ENCODE measurements around the gene ANTXR1. TPM values are rescaled to one million over a fixed set of nuclear protein-coding genes. Genes with fewer than 3 reads are reported as not detected.

The ANTXR1 gene
- total RNA-seq, 1 donor from 2014 or later = 61.1 TPM

DNA sequence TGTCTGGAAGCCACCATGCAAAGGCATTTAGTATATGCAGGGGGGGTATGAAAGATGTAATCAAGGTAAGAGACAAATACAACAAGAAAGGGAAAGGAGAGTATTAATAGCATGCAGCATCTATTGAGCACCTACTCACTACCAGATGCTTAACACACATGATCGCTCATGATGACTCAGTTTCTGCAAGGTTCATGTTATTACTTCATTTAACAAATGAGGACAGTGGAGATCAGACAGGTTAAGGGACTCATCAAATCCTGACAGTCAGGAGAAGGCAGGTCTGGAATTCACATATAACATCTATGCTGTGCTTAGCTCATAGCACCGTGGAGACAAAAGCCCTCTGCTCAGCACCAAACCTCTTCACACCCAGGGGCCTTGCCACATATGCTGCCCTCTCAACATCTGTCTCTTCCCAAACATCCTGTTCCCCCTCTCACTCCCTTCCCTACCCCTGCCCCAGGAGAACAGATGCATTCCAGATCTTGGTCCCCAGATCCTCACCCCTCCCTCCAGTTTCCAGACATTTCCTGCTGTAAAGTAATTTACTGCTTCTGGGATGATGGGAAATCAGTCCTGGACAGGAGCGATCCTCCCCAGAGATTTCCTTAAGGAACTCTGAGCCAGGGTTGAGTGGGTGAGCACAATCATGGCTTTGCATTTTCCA lies 155.3 kb downstream of the ANTXR1 start:
- Mint-ChIP-seq H3K27ac (ENCODE audit: unreplicated experiment) (peak overlapping the region; percentile 76), H3K4me3 (no peak overlapping the region), H3K4me1 (peaks cover 8% of the 10 kb centered on the region), H3K27me3 (ENCODE audit: low read depth) (no peaks in the 10 kb centered on the region), H3K36me3 (ENCODE audit: low read depth) (peaks cover 15% of the 10 kb centered on the region), H3K9me3 (no peaks in the 10 kb centered on the region)
- TF ChIP-seq, protein P1, sequence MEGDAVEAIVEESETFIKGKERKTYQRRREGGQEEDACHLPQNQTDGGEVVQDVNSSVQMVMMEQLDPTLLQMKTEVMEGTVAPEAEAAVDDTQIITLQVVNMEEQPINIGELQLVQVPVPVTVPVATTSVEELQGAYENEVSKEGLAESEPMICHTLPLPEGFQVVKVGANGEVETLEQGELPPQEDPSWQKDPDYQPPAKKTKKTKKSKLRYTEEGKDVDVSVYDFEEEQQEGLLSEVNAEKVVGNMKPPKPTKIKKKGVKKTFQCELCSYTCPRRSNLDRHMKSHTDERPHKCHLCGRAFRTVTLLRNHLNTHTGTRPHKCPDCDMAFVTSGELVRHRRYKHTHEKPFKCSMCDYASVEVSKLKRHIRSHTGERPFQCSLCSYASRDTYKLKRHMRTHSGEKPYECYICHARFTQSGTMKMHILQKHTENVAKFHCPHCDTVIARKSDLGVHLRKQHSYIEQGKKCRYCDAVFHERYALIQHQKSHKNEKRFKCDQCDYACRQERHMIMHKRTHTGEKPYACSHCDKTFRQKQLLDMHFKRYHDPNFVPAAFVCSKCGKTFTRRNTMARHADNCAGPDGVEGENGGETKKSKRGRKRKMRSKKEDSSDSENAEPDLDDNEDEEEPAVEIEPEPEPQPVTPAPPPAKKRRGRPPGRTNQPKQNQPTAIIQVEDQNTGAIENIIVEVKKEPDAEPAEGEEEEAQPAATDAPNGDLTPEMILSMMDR (conservative IDR thresholded peaks at IDR 0.05) = no peak
- no peak for DNase-seq (ENCODE audit: low read depth, low spot score)

DNA sequence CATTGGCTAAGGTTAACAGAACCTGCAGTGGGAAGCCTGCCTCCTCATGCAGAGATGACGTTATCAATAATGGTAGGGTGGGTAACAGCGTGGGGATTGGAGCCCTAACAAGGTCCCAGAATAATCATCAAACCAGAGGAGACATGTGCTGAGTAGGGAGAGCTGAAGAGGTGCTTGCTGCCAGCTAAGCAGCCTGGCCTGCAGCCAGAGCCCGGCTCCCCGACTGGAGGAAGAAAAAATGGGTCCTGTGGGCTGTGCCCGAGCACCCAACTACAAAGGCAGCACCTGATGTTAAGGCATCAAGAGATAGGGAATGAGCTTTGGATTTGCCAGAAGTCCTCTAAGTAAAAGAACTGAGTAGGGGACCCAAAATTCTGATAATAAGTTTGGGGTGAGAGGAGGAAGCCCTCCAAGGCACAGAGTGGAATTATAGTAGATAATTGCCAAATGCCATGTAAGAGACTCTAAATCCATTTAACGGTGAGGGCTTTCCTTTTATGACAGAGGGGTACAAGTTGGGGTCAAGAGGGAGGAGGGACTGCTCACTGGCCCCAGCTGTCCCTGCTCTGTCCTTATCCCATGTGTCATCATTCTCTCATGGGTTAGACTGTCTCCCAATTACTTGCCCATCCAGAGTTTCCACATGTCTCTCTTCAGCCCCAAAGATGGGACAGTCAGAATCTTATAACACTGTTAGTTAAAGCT lies 156.1 kb downstream of the ANTXR1 start:
- Mint-ChIP-seq H3K4me3 (no peak overlapping the region), H3K27me3 (ENCODE audit: low read depth) (no peaks in the 10 kb centered on the region), H3K9me3 (no peaks in the 10 kb centered on the region), H3K36me3 (ENCODE audit: low read depth) (peaks cover 15% of the 10 kb centered on the region), H3K4me1 (peaks cover 4% of the 10 kb centered on the region), H3K27ac (ENCODE audit: unreplicated experiment) (peak overlapping the region; percentile 21)
- DNase-seq (ENCODE audit: low read depth, low spot score) = no peak
- TF ChIP-seq, protein P1 (conservative IDR thresholded peaks at IDR 0.05) = no peak

DNA sequence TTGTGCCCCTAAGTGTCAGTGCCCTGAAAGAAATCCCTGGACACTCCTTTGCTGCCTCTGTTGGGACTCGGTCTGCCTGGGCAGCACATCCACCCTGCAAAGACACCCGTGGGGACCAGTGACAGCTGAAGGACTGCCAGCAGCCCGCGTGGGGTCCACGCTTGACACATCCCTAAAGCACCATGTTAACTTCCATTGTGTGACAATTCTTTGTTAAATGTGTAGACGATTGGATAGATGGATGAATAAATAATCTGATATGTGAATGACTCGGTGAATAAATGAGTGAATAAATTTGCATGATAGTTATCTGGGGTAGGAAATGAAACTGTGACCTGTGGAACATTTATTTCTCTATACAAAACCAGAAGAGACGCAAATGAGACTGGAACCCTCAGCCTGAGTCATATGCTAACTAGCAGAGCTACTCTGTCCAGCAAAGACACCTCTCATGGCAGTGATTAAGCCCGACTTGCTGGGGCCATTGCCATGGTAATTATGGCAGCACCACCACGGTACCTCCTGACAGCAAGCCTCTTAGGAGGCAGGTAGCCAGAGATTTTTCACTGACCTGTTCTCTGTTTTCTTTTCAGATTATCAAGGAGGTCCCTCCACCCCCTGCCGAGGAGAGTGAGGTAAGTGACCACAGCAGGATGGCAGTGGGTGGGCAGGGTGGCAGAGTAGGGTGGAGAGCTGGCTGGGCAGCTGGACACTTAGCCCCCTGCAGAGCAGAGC lies 156.8 kb downstream of the ANTXR1 start:
- Mint-ChIP-seq H3K9me3 (no peaks in the 10 kb centered on the region), H3K36me3 (ENCODE audit: low read depth) (peaks cover 15% of the 10 kb centered on the region), H3K27ac (ENCODE audit: unreplicated experiment) (peak overlapping the region; percentile 7)

DNA sequence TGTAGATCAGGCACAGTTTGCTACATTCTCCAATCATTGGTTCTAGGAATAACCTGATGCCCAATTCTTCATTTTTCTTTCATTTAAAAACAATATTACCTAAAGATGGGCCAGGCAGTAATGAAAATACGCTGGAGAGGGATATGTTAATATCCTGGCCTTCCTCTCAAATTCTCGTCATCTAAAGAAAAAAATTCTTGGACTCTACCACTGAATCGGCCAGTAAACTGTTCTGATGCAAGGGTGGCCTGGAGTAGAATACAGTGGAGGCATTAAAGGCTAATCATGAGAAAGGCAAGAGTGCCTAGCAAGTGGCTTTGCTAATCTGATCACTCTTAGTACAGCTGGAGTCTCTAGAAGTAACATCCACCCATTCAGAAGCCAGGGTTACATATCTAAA lies 157.7 kb downstream of the ANTXR1 start:
- Mint-ChIP-seq H3K27ac (ENCODE audit: unreplicated experiment) (no peak overlapping the region), H3K27me3 (ENCODE audit: low read depth) (no peaks in the 10 kb centered on the region), H3K4me3 (no peak overlapping the region), H3K36me3 (ENCODE audit: low read depth) (peaks cover 11% of the 10 kb centered on the region), H3K9me3 (no peaks in the 10 kb centered on the region), H3K4me1 (peaks cover 4% of the 10 kb centered on the region)
- DNase-seq (ENCODE audit: low read depth, low spot score) = no peak
- TF ChIP-seq, protein P1 (conservative IDR thresholded peaks at IDR 0.05) = no peak

More for the DNA sequence above, 156.8 kb downstream of the ANTXR1 start:
- no peak overlapping the region for H3K4me3 Mint-ChIP-seq
- no peaks in the 10 kb centered on the region for H3K27me3 Mint-ChIP-seq (ENCODE audit: low read depth)
- no peak for DNase-seq (ENCODE audit: low read depth, low spot score)
- H3K4me1 Mint-ChIP-seq = peaks cover 4% of the 10 kb centered on the region
- TF ChIP-seq, protein P1 (conservative IDR thresholded peaks at IDR 0.05) = no peak

DNA sequence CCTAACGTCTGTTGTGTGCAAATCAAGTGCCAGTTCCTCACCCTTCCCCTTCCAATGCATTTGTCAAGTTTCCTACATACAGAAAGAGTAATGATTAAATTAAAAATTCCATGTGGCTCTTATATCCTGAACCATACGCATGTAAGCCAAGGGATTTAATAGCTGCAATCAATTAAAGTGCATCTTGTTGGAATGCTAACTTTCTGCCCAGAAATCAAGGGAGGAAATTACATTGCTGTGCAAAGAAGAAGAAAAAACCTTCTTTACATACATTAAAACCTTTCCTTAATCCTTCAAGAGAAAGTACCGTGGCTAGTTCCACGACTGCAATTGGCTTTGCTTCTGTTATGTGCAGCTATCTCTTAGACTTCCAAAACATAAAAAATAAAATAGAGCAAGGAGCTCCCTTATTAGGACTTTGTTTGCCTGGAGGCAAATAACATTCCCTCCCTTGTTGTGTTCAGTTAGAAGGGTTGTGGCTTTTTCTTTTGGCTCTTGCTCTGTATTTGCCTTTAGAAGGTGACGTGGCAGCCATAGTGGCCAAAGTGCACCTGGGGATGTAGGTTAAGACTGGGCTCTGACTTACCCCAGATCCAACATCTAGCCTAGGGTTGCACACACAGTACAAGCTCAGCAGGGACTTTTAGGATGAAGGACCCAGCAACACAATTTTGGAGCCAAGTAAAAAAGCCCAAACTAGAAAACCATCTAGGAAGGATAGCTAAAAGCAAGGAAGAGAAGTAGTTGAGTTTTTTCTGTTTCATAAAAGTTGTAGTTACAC lies 158.3 kb downstream of the ANTXR1 start:
- TF ChIP-seq, protein P1 (conservative IDR thresholded peaks at IDR 0.05) = no peak
- Mint-ChIP-seq H3K4me3 (no peak overlapping the region), H3K27ac (ENCODE audit: unreplicated experiment) (no peak overlapping the region), H3K4me1 (peaks cover 4% of the 10 kb centered on the region), H3K9me3 (no peaks in the 10 kb centered on the region), H3K36me3 (ENCODE audit: low read depth) (peaks cover 6% of the 10 kb centered on the region), H3K27me3 (ENCODE audit: low read depth) (no peaks in the 10 kb centered on the region)
- no peak for DNase-seq (ENCODE audit: low read depth, low spot score)

Measured in neural crest cell (in vitro differentiated cells).